CD4-positive, alpha-beta T cell treated with Interleukin-15 for 4 hours (primary cell): Measurements from ENCODE around the gene JAZF1.

Experiments
- DNase-seq: peaks from one replicate; pipeline ENCODE4 v3.0.0-alpha.2; 2020; ENCODE audit warnings: low spot score

JAZF1 gene

GRCh38 chr7:27835376-27835775 is 345.2 kb downstream of the JAZF1 start:
- no peak for DNase-seq

- DNase-seq, result no peak
Observed at GRCh38 chr7:27834179-27834921, 346.2 kb downstream of the JAZF1 start.

GRCh38 chr7:27826357-27826756 is 354.2 kb downstream of the JAZF1 start:
- DNase-seq, result no peak

- DNase-seq, result no peak
Observed at GRCh38 chr7:27825891-27826290, 354.7 kb downstream of the JAZF1 start.

GRCh38 chr7:27822245-27822644 is 358.4 kb downstream of the JAZF1 start:
- no peak for DNase-seq

GRCh38 chr7:27812706-27813105 is 367.9 kb downstream of the JAZF1 start:
- no peak for DNase-seq

- no peak for DNase-seq
Observed at GRCh38 chr7:27810186-27810585, 370.4 kb downstream of the JAZF1 start.

- DNase-seq, result no peak
Observed at GRCh38 chr7:27808626-27809025, 372.0 kb downstream of the JAZF1 start.

GRCh38 chr7:27804139-27804538 is 376.5 kb downstream of the JAZF1 start:
- DNase-seq, result no peak

GRCh38 chr7:27802999-27803398 is 377.6 kb downstream of the JAZF1 start:
- no peak for DNase-seq

GRCh38 chr7:27799212-27799611 is 381.4 kb downstream of the JAZF1 start:
- DNase-seq, result no peak

- DNase-seq, result no peak
Observed at GRCh38 chr7:27795977-27796376, 384.6 kb downstream of the JAZF1 start.

- DNase-seq, result no peak
Observed at GRCh38 chr7:27793780-27794179, 386.8 kb downstream of the JAZF1 start.

- no peak for DNase-seq
Observed at GRCh38 chr7:27788437-27788836, 392.2 kb downstream of the JAZF1 start.

GRCh38 chr7:27784399-27785053 is 396.1 kb downstream of the JAZF1 start:
- DNase-seq, result peak; percentile 55

GRCh38 chr7:27782849-27783248 is 397.7 kb downstream of the JAZF1 start:
- DNase-seq, result no peak

- DNase-seq, result no peak
Observed at GRCh38 chr7:27781188-27781587, 399.4 kb downstream of the JAZF1 start.
